Naive thymus-derived CD4-positive, alpha-beta T cell (primary cell): Measurements from ENCODE around the gene MARCHF3. TPM values are rescaled to one million over a fixed set of nuclear protein-coding genes. Genes with fewer than 3 reads are reported as not detected.
A peak's percentile ranks its signal among the peaks of the same experiment; 100 is the strongest.
"Not testable (repeated sequence)": the region's sequence is repeated elsewhere in the genome, so short reads cannot be mapped to it uniquely, and the experiment has no call there.

ENCODE experiments used
- ATAC-seq: fragments of 150-1000 bp; cut with Tn5 transposase; 2 replicates; pipeline ENCODE4 v1.10.0; 2021; ENCODE audit warnings: mild to moderate bottlenecking, moderate library complexity
- CTCF ChIA-PET: fragments of 350-600 bp; sonication (Branson Sonifier 250); formaldehyde crosslinking; loops from one replicate; lab custom pipeline; 2021; ENCODE audit warnings: antibody characterized with exemption; lab: Charles Lee
- POLR2A ChIA-PET: fragments of 350-600 bp; sonication (Branson Sonifier 250); formaldehyde crosslinking; loops from one replicate; lab custom pipeline; 2021; ENCODE audit warnings: antibody characterized with exemption, inconsistent platforms; lab: Charles Lee
- DNase-seq, 9 donors: peaks; one replicate each; pipeline versions ENCODE4 v3.0.0 to v3.0.0-alpha.2; 2020 to 2022; ENCODE audit warnings: mixed read lengths in 1 of 9
- H3K27ac ChIP-seq: one replicate; pipeline ENCODE4 v1.7.0; 2013; ENCODE audit warnings: mild to moderate bottlenecking, low read depth, low read length, moderate library complexity
- H3K27me3 ChIP-seq, 2 donors: one replicate each; pipeline ENCODE4 v1.7.0; 2013; ENCODE audit warnings: low read length in 2 of 2, mild to moderate bottlenecking in 2 of 2, moderate library complexity in 2 of 2; ENCODE audit not compliant: control insufficient read depth in 2 of 2, insufficient read depth in 2 of 2
- H3K36me3 ChIP-seq, 3 experiments: 1 replicate in 2 of 3; 2 replicates in 1 of 3; pipeline ENCODE4 v1.7.0; 2013; ENCODE audit warnings: low read length in 3 of 3, mild to moderate bottlenecking in 3 of 3, moderate library complexity in 1 of 3; ENCODE audit not compliant: insufficient read depth in 3 of 3, control insufficient read depth in 2 of 3
- H3K4me1 ChIP-seq, 2 donors: one replicate each; pipeline ENCODE4 v1.7.0; 2013; ENCODE audit warnings: low read length in 2 of 2, mild to moderate bottlenecking in 2 of 2, moderate library complexity in 1 of 2; ENCODE audit not compliant: control insufficient read depth in 2 of 2, insufficient read depth in 2 of 2
- H3K4me3 ChIP-seq: 2 replicates; pipeline ENCODE4 v1.7.0; 2013; ENCODE audit warnings: mild to moderate bottlenecking, low read length
- H3K9me3 ChIP-seq, 3 experiments: 1 replicate in 2 of 3; 2 replicates in 1 of 3; pipeline ENCODE4 v1.7.0; 2013; ENCODE audit warnings: low read length in 3 of 3; ENCODE audit not compliant: control insufficient read depth in 2 of 3
- H3K27ac Mint-ChIP-seq, 9 donors: one replicate each; pipeline ENCODE4 v1.8.0; 2020 to 2022; ENCODE audit warnings: mixed read lengths in 9 of 9, mild to moderate bottlenecking in 8 of 9, moderate library complexity in 5 of 9, inconsistent platforms in 2 of 9
- H3K27me3 Mint-ChIP-seq, 5 donors: one replicate each; pipeline ENCODE4 v1.8.0; 2021 to 2022; ENCODE audit warnings: mixed read lengths in 5 of 5, mild to moderate bottlenecking in 1 of 5
- H3K36me3 Mint-ChIP-seq, 5 donors: one replicate each; pipeline ENCODE4 v1.8.0; 2020 to 2022; ENCODE audit warnings: mixed read lengths in 5 of 5, mild to moderate bottlenecking in 3 of 5, inconsistent platforms in 1 of 5
- H3K4me1 Mint-ChIP-seq, 7 donors: one replicate each; pipeline ENCODE4 v1.8.0; 2020 to 2022; ENCODE audit warnings: mixed read lengths in 7 of 7, mild to moderate bottlenecking in 3 of 7, inconsistent platforms in 1 of 7
- H3K4me3 Mint-ChIP-seq, 10 donors: one replicate each; pipeline ENCODE4 v1.8.0; 2020 to 2022; ENCODE audit warnings: mild to moderate bottlenecking in 10 of 10, mixed read lengths in 10 of 10, moderate library complexity in 6 of 10, inconsistent platforms in 2 of 10
- H3K9me3 Mint-ChIP-seq, 11 donors: one replicate each; pipeline ENCODE4 v1.8.0; 2020 to 2022; ENCODE audit warnings: mixed read lengths in 11 of 11, mild to moderate bottlenecking in 4 of 11, inconsistent platforms in 1 of 11, moderate library complexity in 1 of 11
- intact Hi-C, 2 donors: fragments of 100-400 bp; cut with micrococcal nuclease; formaldehyde crosslinking; loops; one replicate each; pipeline ENCODE4 v1.15.1; 2023
- polyA plus RNA-seq, 2 donors: library from polyadenylated mRNA; unstranded; fragments of 300-500 nt; fragmentation: Illumina TruSeq; gene quantifications; one replicate each; pipeline ENCODE4 v1.2.3, GENCODE V29; 2021
- total RNA-seq, 6 experiments: library from RNA in 5 of 6; stranded (reverse) in 5 of 6; gene quantifications; 1 replicate in 5 of 6; 2 replicates in 1 of 6; pipeline ENCODE4 v1.2.3 and lab custom pipeline; 2021 to 2026

MARCHF3 gene
- total and polyA plus RNA-seq, 7 experiments from 2014 or later = 3.1 to 15.4 (median 13.0) TPM

- H3K4me1 ChIP-seq = peaks cover 8 to 28% of the 10 kb centered on the region in 2 donors
- CTCF ChIA-PET = interaction anchor here (0.6 kb wide), 1 partner anchor 20 kb away, joined by 5 read pairs; no protein-coding TSS in a partner anchor
- H3K27ac Mint-ChIP-seq = peak overlapping the region; percentile 27 to 98 (median 94)
- H3K27ac ChIP-seq = peak overlapping the region; percentile 66
- ATAC-seq = no peak
- peaks cover 21 to 67% (median 57%) of the 10 kb centered on the region in 7 donors for H3K4me1 Mint-ChIP-seq
- no peaks in the 10 kb centered on the region for H3K27me3 ChIP-seq
- H3K36me3 Mint-ChIP-seq = peaks cover 0 to 5% (median 0%) of the 10 kb centered on the region in 5 donors
- H3K36me3 ChIP-seq = no peaks in the 10 kb centered on the region
- POLR2A ChIA-PET = interaction anchor here (0.7 kb wide), 1 partner anchor 69 kb away, joined by 3 read pairs; no protein-coding TSS in a partner anchor
- DNase-seq = no peak
- no peak overlapping the region for H3K4me3 ChIP-seq
- no peaks in the 10 kb centered on the region for H3K27me3 Mint-ChIP-seq
- peak overlapping the region in 4 of 10 donors; percentile 26 to 70 (median 50) for H3K4me3 Mint-ChIP-seq
- intact Hi-C loops = no loop called here
- H3K9me3 ChIP-seq = no peaks in the 10 kb centered on the region
- H3K9me3 Mint-ChIP-seq = no peaks in the 10 kb centered on the region
These were observed 183.5 kb downstream of the MARCHF3 start for GRCh38 chr5:126846744-126847455.

GRCh38 chr5:126846344-126846743 is 184.0 kb downstream of the MARCHF3 start:
- ChIA-PET POLR2A (interaction anchor here (0.6 to 1.5 kb wide), 13 partner anchors 8 to 383 kb away, joined by 3 to 15 read pairs (median 4); partner anchors contain the start of gene C5orf63), CTCF (no interaction called here)
- no peak for DNase-seq
- Mint-ChIP-seq H3K4me3 (peak overlapping the region in 7 of 10 donors; percentile 42 to 73 (median 59)), H3K9me3 (no peaks in the 10 kb centered on the region), H3K27me3 (no peaks in the 10 kb centered on the region), H3K36me3 (peaks cover 0 to 2% (median 0%) of the 10 kb centered on the region in 5 donors), H3K4me1 (peaks cover 18 to 61% (median 51%) of the 10 kb centered on the region in 7 donors), H3K27ac (peak overlapping the region; percentile 27 to 98 (median 94))
- Histone ChIP-seq H3K4me1 (peaks cover 3 to 23% of the 10 kb centered on the region in 2 donors), H3K27me3 (no peaks in the 10 kb centered on the region), H3K36me3 (no peaks in the 10 kb centered on the region), H3K27ac (peak overlapping the region; percentile 66), H3K4me3 (peak overlapping the region; percentile 27), H3K9me3 (no peaks in the 10 kb centered on the region)
- intact Hi-C loops = no loop called here
- no peak for ATAC-seq

GRCh38 chr5:126845470-126846070 is 184.8 kb downstream of the MARCHF3 start:
- ATAC-seq = peak; percentile 97
- Mint-ChIP-seq H3K27ac (peak overlapping the region; percentile 85 to 98 (median 94)), H3K4me3 (peak overlapping the region; percentile 33 to 73 (median 58)), H3K4me1 (peaks cover 17 to 53% (median 43%) of the 10 kb centered on the region in 7 donors)
- DNase-seq = peak in 8 of 9 donors; percentile 18 to 74 (median 62)
- H3K9me3 ChIP-seq, H3K36me3 Mint-ChIP-seq, H3K27me3 Mint-ChIP-seq, H3K9me3 Mint-ChIP-seq, H3K27me3 ChIP-seq, H3K36me3 ChIP-seq, CTCF ChIA-PET: not testable (repeated sequence)
- intact Hi-C loops = loop anchor here (1.0 to 2.0 kb wide), 8 partner anchors 8 to 384 kb away; partner anchors contain the start of genes C5orf63 (in 1 of the 2), LMNB1 (in 1 of the 2) and MARCHF3 (in 1 of the 2)
- Histone ChIP-seq H3K27ac (peak overlapping the region; percentile 66), H3K4me3 (peak overlapping the region; percentile 45), H3K4me1 (peaks cover 3 to 16% of the 10 kb centered on the region in 2 donors)
- POLR2A ChIA-PET = interaction anchor here (0.6 to 1.5 kb wide), 14 partner anchors 8 to 383 kb away, joined by 3 to 15 read pairs (median 4); partner anchors contain the start of gene C5orf63

GRCh38 chr5:126843375-126843774 is 187.0 kb downstream of the MARCHF3 start:
- H3K9me3 ChIP-seq, H3K9me3 Mint-ChIP-seq, intact Hi-C loops, H3K4me3 Mint-ChIP-seq, POLR2A ChIA-PET, H3K27me3 Mint-ChIP-seq, H3K4me3 ChIP-seq, H3K36me3 ChIP-seq, H3K27ac ChIP-seq, CTCF ChIA-PET, ATAC-seq, DNase-seq, H3K27me3 ChIP-seq: not testable (repeated sequence)
- peaks cover 15 to 42% (median 33%) of the 10 kb centered on the region in 7 donors for H3K4me1 Mint-ChIP-seq
- peaks cover 3 to 16% of the 10 kb centered on the region in 2 donors for H3K4me1 ChIP-seq
- peak overlapping the region in 4 of 9 donors; percentile 64 to 95 (median 82) for H3K27ac Mint-ChIP-seq
- H3K36me3 Mint-ChIP-seq = peaks cover 0 to 12% (median 0%) of the 10 kb centered on the region in 5 donors

GRCh38 chr5:126839407-126839806 is 191.0 kb downstream of the MARCHF3 start:
- POLR2A ChIA-PET, DNase-seq, H3K9me3 ChIP-seq, H3K27me3 Mint-ChIP-seq, H3K27ac ChIP-seq, H3K27me3 ChIP-seq, H3K4me3 Mint-ChIP-seq, intact Hi-C loops, H3K4me3 ChIP-seq, ATAC-seq, H3K9me3 Mint-ChIP-seq, H3K4me1 ChIP-seq, H3K36me3 ChIP-seq: not testable (repeated sequence)
- CTCF ChIA-PET = interaction anchor here (0.7 kb wide), 1 partner anchor 460 kb away, joined by 3 read pairs; no protein-coding TSS in a partner anchor
- Mint-ChIP-seq H3K36me3 (peaks cover 0 to 30% (median 4%) of the 10 kb centered on the region in 5 donors), H3K27ac (peak overlapping the region in 3 of 9 donors; percentile 5 to 70 (median 5)), H3K4me1 (peaks cover 1 to 10% (median 2%) of the 10 kb centered on the region in 7 donors)

GRCh38 chr5:126837906-126838539 is 192.3 kb downstream of the MARCHF3 start:
- peak; percentile 51 for ATAC-seq
- CTCF ChIA-PET = interaction anchor here (0.5 to 2.4 kb wide), 13 partner anchors 11 to 655 kb away, joined by 3 to 6 read pairs (median 3); no protein-coding TSS in a partner anchor
- Histone ChIP-seq H3K4me1 (no peaks in the 10 kb centered on the region), H3K27ac (no peak overlapping the region), H3K27me3 (no peaks in the 10 kb centered on the region), H3K36me3 (peaks cover 0 to 14% (median 0%) of the 10 kb centered on the region in 3 experiments), H3K4me3 (no peak overlapping the region), H3K9me3 (no peaks in the 10 kb centered on the region)
- no peaks in the 10 kb centered on the region for H3K27me3 Mint-ChIP-seq
- intact Hi-C loops = loop anchor here (1.0 kb wide), 4 partner anchors 14 to 655 kb away; no protein-coding TSS in a partner anchor
- DNase-seq = peak in 5 of 9 donors; percentile 21 to 45 (median 31)
- H3K4me3 Mint-ChIP-seq = no peak overlapping the region
- POLR2A ChIA-PET = interaction anchor here (0.8 to 3.5 kb wide), 3 partner anchors 15 to 194 kb away, joined by 3 to 23 read pairs (median 3); no protein-coding TSS in a partner anchor
- H3K4me1 Mint-ChIP-seq = peaks cover 0 to 8% (median 0%) of the 10 kb centered on the region in 7 donors
- H3K27ac Mint-ChIP-seq = peak overlapping the region in 1 of 9 donors; percentile 30
- no peaks in the 10 kb centered on the region for H3K9me3 Mint-ChIP-seq
- H3K36me3 Mint-ChIP-seq = peaks cover 0 to 43% (median 13%) of the 10 kb centered on the region in 5 donors
